ENCODE data around the gene PAPSS2.

The PAPSS2 gene

GRCh38 chr10:87634311-87634710 is 25.4 kb upstream of the PAPSS2 start:
- no peak overlapping the region for H3K4me3 ChIP-seq (ENCODE audit: low read depth, low read length)
- no peaks in the 10 kb centered on the region for H3K9me3 ChIP-seq (ENCODE audit: control insufficient read depth, low read length)
- no peak overlapping the region for H3K4me2 ChIP-seq (ENCODE audit: low read length)
- H3K9ac ChIP-seq, result no peak overlapping the region
- no peak overlapping the region for H2AFZ ChIP-seq
- no peaks in the 10 kb centered on the region for H3K4me1 ChIP-seq
- H3K27ac ChIP-seq, result no peak overlapping the region
- H3K27me3 ChIP-seq (ENCODE audit: control insufficient read depth, insufficient read depth, low read length), result no peaks in the 10 kb centered on the region
- H3K79me2 ChIP-seq, result no peaks in the 10 kb centered on the region
- H3K36me3 ChIP-seq (ENCODE audit: control insufficient read depth, insufficient read depth, low read length), result no peaks in the 10 kb centered on the region
- TF ChIP-seq CTCF (IDR thresholded peaks at IDR 0.05), result no peak

- no peak overlapping the region for H3K27ac ChIP-seq
- H3K4me2 ChIP-seq (ENCODE audit: low read length), result no peak overlapping the region
- TF ChIP-seq CTCF (IDR thresholded peaks at IDR 0.05), result no peak
- H3K9ac ChIP-seq, result no peak overlapping the region
- H3K4me1 ChIP-seq, result no peaks in the 10 kb centered on the region
- H3K9me3 ChIP-seq (ENCODE audit: control insufficient read depth, low read length), result no peaks in the 10 kb centered on the region
- no peak overlapping the region for H3K4me3 ChIP-seq (ENCODE audit: low read depth, low read length)
- H3K36me3 ChIP-seq (ENCODE audit: control insufficient read depth, insufficient read depth, low read length), result no peaks in the 10 kb centered on the region
- H2AFZ ChIP-seq, result no peak overlapping the region
- H3K27me3 ChIP-seq (ENCODE audit: control insufficient read depth, insufficient read depth, low read length), result no peaks in the 10 kb centered on the region
- H3K79me2 ChIP-seq, result no peaks in the 10 kb centered on the region
Measured at GRCh38 chr10:87635498-87636312, 24.0 kb upstream of the PAPSS2 start.

GRCh38 chr10:87636313-87636915 is 23.3 kb upstream of the PAPSS2 start:
- Histone ChIP-seq H3K27ac (no peak overlapping the region), H3K4me2 (ENCODE audit: low read length) (no peak overlapping the region)

GRCh38 chr10:87639493-87639892 is 20.2 kb upstream of the PAPSS2 start:
- H2AFZ ChIP-seq, result no peak overlapping the region
- H3K4me2 ChIP-seq (ENCODE audit: low read length), result no peak overlapping the region
- H3K27ac ChIP-seq, result no peak overlapping the region
- no peaks in the 10 kb centered on the region for H3K9me3 ChIP-seq (ENCODE audit: control insufficient read depth, low read length)
- no peaks in the 10 kb centered on the region for H3K36me3 ChIP-seq (ENCODE audit: control insufficient read depth, insufficient read depth, low read length)
- H3K9ac ChIP-seq, result no peak overlapping the region
- H3K4me3 ChIP-seq (ENCODE audit: low read depth, low read length), result no peak overlapping the region
- no peak for TF ChIP-seq CTCF (IDR thresholded peaks at IDR 0.05)
- no peaks in the 10 kb centered on the region for H3K27me3 ChIP-seq (ENCODE audit: control insufficient read depth, insufficient read depth, low read length)
- no peaks in the 10 kb centered on the region for H3K79me2 ChIP-seq
- no peaks in the 10 kb centered on the region for H3K4me1 ChIP-seq

More at GRCh38 chr10:87636313-87636915, 23.3 kb upstream of the PAPSS2 start:
- Histone ChIP-seq H3K4me1 (no peaks in the 10 kb centered on the region), H3K4me3 (ENCODE audit: low read depth, low read length) (no peak overlapping the region), H3K79me2 (no peaks in the 10 kb centered on the region), H3K36me3 (ENCODE audit: control insufficient read depth, insufficient read depth, low read length) (no peaks in the 10 kb centered on the region), H3K27me3 (ENCODE audit: control insufficient read depth, insufficient read depth, low read length) (no peaks in the 10 kb centered on the region), H2AFZ (no peak overlapping the region), H3K9me3 (ENCODE audit: control insufficient read depth, low read length) (no peaks in the 10 kb centered on the region), H3K9ac (no peak overlapping the region)
- no peak for TF ChIP-seq CTCF (IDR thresholded peaks at IDR 0.05)

Data from parathyroid adenoma (tissue), 2 donors.